ENCODE data around the gene EHBP1. TPM values are rescaled to one million over a fixed set of nuclear protein-coding genes. Genes with fewer than 3 reads are reported as not detected.

EHBP1 gene
- total RNA-seq, 4 donors from 2014 or later = 52.6 to 167 (median 135) TPM

DNA sequence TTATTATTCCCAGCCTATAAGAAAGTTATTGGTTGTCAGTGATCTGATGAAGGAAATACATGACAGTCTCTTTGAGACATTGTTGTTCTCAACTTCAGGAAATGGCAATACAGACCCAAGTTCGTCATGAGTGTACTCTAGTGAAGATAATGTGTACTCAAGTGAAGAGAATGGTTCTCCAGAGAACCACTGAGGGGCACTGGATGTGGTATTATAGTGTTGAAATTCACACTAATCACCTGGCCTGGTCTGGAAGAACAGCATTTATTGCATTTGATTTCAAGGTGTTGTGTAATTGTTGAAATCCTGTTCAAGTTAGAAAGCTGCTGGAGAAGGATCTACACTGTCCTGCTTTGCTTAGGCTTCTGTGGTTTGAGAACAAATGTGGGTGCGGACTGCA is 321.7 kb downstream of the EHBP1 start:
- intact Hi-C loops (cut with DNase I; ENCODE audit: low total_unique reads) = no loop called here
- no peaks in the 10 kb centered on the region for H3K4me1 ChIP-seq
- H3K27ac ChIP-seq = no peak overlapping the region
- TF ChIP-seq, protein P1, sequence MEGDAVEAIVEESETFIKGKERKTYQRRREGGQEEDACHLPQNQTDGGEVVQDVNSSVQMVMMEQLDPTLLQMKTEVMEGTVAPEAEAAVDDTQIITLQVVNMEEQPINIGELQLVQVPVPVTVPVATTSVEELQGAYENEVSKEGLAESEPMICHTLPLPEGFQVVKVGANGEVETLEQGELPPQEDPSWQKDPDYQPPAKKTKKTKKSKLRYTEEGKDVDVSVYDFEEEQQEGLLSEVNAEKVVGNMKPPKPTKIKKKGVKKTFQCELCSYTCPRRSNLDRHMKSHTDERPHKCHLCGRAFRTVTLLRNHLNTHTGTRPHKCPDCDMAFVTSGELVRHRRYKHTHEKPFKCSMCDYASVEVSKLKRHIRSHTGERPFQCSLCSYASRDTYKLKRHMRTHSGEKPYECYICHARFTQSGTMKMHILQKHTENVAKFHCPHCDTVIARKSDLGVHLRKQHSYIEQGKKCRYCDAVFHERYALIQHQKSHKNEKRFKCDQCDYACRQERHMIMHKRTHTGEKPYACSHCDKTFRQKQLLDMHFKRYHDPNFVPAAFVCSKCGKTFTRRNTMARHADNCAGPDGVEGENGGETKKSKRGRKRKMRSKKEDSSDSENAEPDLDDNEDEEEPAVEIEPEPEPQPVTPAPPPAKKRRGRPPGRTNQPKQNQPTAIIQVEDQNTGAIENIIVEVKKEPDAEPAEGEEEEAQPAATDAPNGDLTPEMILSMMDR (IDR thresholded peaks at IDR 0.05) = no peak
- no peak for TF ChIP-seq POLR2A (IDR thresholded peaks at IDR 0.05)
- H3K27me3 ChIP-seq = no peaks in the 10 kb centered on the region
- H3K4me3 ChIP-seq = no peak overlapping the region
- H3K9me3 ChIP-seq = no peaks in the 10 kb centered on the region
- no peaks in the 10 kb centered on the region for H3K36me3 ChIP-seq
- no peak for DNase-seq

DNA sequence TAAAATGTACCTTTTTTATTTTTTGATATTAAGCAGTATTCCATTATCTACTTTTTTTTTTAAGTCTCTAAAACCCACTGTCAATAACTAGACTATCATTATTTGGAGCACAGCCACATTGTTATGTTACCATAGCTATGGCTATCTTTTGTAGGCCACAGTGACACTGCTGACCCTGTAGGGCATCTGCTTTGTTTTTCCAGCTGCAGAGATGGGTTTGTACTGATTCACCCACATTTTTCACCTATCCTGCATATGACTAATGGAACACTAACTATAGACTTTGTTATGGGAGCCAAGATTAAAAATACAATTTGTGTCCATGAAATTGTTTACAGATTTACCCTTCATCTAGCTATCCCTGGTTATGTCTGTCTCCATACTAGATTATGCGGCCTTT is 323.5 kb downstream of the EHBP1 start:
- Histone ChIP-seq H3K27ac (no peak overlapping the region), H3K27me3 (no peaks in the 10 kb centered on the region), H3K9me3 (no peaks in the 10 kb centered on the region), H3K4me1 (no peaks in the 10 kb centered on the region), H3K4me3 (no peak overlapping the region), H3K36me3 (no peaks in the 10 kb centered on the region)
- no peak for TF ChIP-seq POLR2A (IDR thresholded peaks at IDR 0.05)
- TF ChIP-seq, protein P1 (IDR thresholded peaks at IDR 0.05) = no peak
- intact Hi-C loops (cut with DNase I; ENCODE audit: low total_unique reads) = no loop called here
- DNase-seq = no peak

DNA sequence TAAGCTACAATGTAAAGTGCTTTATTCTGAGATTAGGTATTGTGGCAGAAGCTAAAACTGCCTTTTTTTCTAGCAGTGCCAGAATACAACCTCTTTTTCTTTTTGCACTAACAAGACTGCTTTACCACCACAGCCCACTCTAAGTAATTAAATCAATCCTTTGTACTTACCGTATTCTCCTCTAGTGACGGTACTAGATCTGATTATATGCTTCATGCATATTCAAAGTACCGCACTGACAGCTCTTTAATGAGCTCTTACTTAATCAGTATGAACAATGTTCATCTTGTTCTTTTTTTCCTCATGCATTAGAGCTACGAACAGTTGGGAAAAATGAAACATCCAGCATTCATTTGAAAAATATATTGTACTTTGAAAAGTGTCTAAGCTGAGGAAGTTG is 329.0 kb downstream of the EHBP1 start:
- no peaks in the 10 kb centered on the region for H3K27me3 ChIP-seq
- intact Hi-C loops (cut with DNase I; ENCODE audit: low total_unique reads) = no loop called here
- H3K9me3 ChIP-seq = no peaks in the 10 kb centered on the region
- H3K36me3 ChIP-seq = peaks cover 0 to 3% of the 10 kb centered on the region in 2 donors
- no peak overlapping the region for H3K27ac ChIP-seq
- TF ChIP-seq, protein P1 (IDR thresholded peaks at IDR 0.05) = no peak
- no peak for TF ChIP-seq POLR2A (IDR thresholded peaks at IDR 0.05)
- H3K4me3 ChIP-seq = no peak overlapping the region
- no peak for DNase-seq
- no peaks in the 10 kb centered on the region for H3K4me1 ChIP-seq

DNA sequence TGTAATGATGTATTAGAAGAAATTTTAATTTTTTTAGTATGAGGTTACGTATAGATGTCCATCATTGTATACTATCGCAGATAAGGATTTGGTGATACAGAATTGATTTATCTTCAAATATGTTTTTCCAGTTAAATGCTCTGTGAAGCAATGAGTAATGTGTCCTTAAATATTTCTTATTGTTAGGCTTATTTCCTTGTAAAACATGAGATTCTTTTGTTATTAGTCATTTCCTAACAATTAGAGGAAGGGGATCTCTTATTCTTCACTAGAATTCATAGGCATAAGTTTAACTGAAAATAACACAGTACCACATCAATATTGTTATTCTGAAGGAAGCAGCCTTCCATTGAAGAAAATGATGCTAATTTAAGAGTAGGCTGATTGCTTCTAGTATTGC is 329.7 kb downstream of the EHBP1 start:
- Histone ChIP-seq H3K36me3 (peaks cover 0 to 3% of the 10 kb centered on the region in 2 donors), H3K4me1 (no peaks in the 10 kb centered on the region), H3K4me3 (no peak overlapping the region), H3K27me3 (no peaks in the 10 kb centered on the region), H3K27ac (no peak overlapping the region), H3K9me3 (no peaks in the 10 kb centered on the region)
- TF ChIP-seq POLR2A (IDR thresholded peaks at IDR 0.05) = no peak
- TF ChIP-seq, protein P1 (IDR thresholded peaks at IDR 0.05) = no peak
- intact Hi-C loops (cut with DNase I; ENCODE audit: low total_unique reads) = no loop called here
- no peak for DNase-seq

DNA sequence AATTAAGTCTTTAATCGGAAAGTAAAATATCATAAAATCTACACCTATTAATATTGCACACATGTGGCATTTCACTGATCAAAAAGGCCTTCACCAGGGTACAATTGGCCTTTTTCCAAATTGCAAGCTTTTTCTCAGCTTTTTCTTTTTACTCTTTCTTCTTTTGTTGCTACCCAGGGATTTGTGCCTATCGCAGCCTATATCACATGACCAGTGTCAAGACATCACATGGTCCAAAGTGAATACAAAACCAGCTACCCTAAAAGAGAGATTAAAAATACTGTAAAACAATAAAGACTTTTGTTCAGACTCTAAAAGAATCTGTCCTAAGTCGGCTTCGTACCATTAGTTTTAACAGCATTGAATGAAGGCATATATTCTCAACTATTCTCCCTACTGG is 330.1 kb downstream of the EHBP1 start:
- Histone ChIP-seq H3K27ac (no peak overlapping the region), H3K9me3 (no peaks in the 10 kb centered on the region), H3K27me3 (no peaks in the 10 kb centered on the region), H3K4me1 (no peaks in the 10 kb centered on the region), H3K4me3 (no peak overlapping the region), H3K36me3 (peaks cover 0 to 3% of the 10 kb centered on the region in 2 donors)
- intact Hi-C loops (cut with DNase I; ENCODE audit: low total_unique reads) = no loop called here
- DNase-seq = no peak
- TF ChIP-seq, protein P1 (IDR thresholded peaks at IDR 0.05) = no peak
- no peak for TF ChIP-seq POLR2A (IDR thresholded peaks at IDR 0.05)

Measured in uterus (tissue), 4 donors.